Upper lobe of left lung (tissue), 4 donors: Measurements from ENCODE around the gene C11orf16.

Experiments used
- CTCF ChIP-seq, 6 experiments: fragments of 450-650 bp in 4 of 6; fragments of 200-600 bp in 2 of 6; sonication (generic) in 2 of 6; IDR thresholded peaks; one replicate each; pipeline ENCODE4 v1.5.1; 2016 to 2019; ENCODE audit warnings: antibody characterized with exemption in 6 of 6
- EP300 ChIP-seq, 4 donors: sonication (generic); formaldehyde crosslinking; IDR thresholded peaks; one replicate each; pipeline ENCODE4 v1.5.1; 2017; ENCODE audit warnings: antibody characterized with exemption in 4 of 4, control low read depth in 2 of 4
- POLR2A ChIP-seq, 4 donors: fragments of 450-650 bp; IDR thresholded peaks; one replicate each; pipeline ENCODE4 v1.5.1; 2016 to 2017; ENCODE audit warnings: antibody characterized with exemption in 4 of 4, mild to moderate bottlenecking in 2 of 4

GRCh38 chr11:8908099-8908498 lies 24.6 kb downstream of the C11orf16 start:
- TF ChIP-seq POLR2A (IDR thresholded peaks at IDR 0.05): no peak
- TF ChIP-seq CTCF (IDR thresholded peaks at IDR 0.05): no peak
- no peak for TF ChIP-seq EP300 (IDR thresholded peaks at IDR 0.05)
